Measurements from ENCODE around the gene MFAP5.

Gene MFAP5
- 0.04 to 0.05 reads per million in 2 donors for total RNA-seq

- DNase-seq, result no peak
These were observed at the start of gene MFAP5 for GRCh38 chr12:8662593-8662992. Gene MFAP5 (minus strand): TSS chr12:8662826. CDS start chr12:8662104, 722 bp downstream.

- no peak for DNase-seq
These were observed 46.7 kb upstream of the MFAP5 start for GRCh38 chr12:8709124-8709830.

GRCh38 chr12:8702159-8702558 is 39.5 kb upstream of the MFAP5 start:
- no peak for DNase-seq

- no peak for DNase-seq
These were observed 38.5 kb upstream of the MFAP5 start for GRCh38 chr12:8701046-8701660.

- no peak for DNase-seq
These were observed 37.1 kb upstream of the MFAP5 start for GRCh38 chr12:8699714-8700113.

- no peak for DNase-seq
These were observed 36.3 kb upstream of the MFAP5 start for GRCh38 chr12:8698879-8699278.

GRCh38 chr12:8698132-8698851 is 35.7 kb upstream of the MFAP5 start:
- peak; percentile 37 for DNase-seq

GRCh38 chr12:8697476-8698131 is 35.0 kb upstream of the MFAP5 start, which contains the start of gene RIMKLB:
Gene RIMKLB (plus strand): TSS chr12:8697991. CDS start chr12:8713867, 15,876 bp downstream.
- peak; percentile 63 for DNase-seq

- DNase-seq, result peak; percentile 25
These were observed 34.5 kb upstream of the MFAP5 start for GRCh38 chr12:8697120-8697475.

- no peak for DNase-seq
These were observed 33.9 kb upstream of the MFAP5 start for GRCh38 chr12:8696442-8697090.

- DNase-seq, result no peak
These were observed 32.5 kb upstream of the MFAP5 start for GRCh38 chr12:8695116-8695515.

- DNase-seq, result no peak
These were observed 29.9 kb upstream of the MFAP5 start for GRCh38 chr12:8692573-8692972.

- no peak for DNase-seq
These were observed 27.1 kb upstream of the MFAP5 start for GRCh38 chr12:8689681-8690080.

GRCh38 chr12:8687846-8688601 is 25.4 kb upstream of the MFAP5 start:
- no peak for DNase-seq

GRCh38 chr12:8685051-8685450 is 22.4 kb upstream of the MFAP5 start:
- DNase-seq, result no peak

- DNase-seq, result no peak
These were observed 18.7 kb upstream of the MFAP5 start for GRCh38 chr12:8681129-8681884.

- DNase-seq, result no peak
These were observed 17.9 kb upstream of the MFAP5 start for GRCh38 chr12:8680533-8680932.

GRCh38 chr12:8678661-8679111 is 16.1 kb upstream of the MFAP5 start:
- no peak for DNase-seq

GRCh38 chr12:8677362-8677761 is 14.7 kb upstream of the MFAP5 start:
- no peak for DNase-seq

GRCh38 chr12:8676651-8677050 is 14.0 kb upstream of the MFAP5 start:
- DNase-seq, result no peak

GRCh38 chr12:8675591-8676036 is 13.0 kb upstream of the MFAP5 start:
- DNase-seq, result no peak

Measured in activated gamma-delta T cell (primary cell).